ENCODE results near the gene NEK5. TPM values are rescaled to one million over a fixed set of nuclear protein-coding genes. Genes with fewer than 3 reads are reported as not detected.

The NEK5 gene
- total and polyA plus RNA-seq, 2 donors (not counting 3 experiments of a cell fraction or from before 2014, with no cell fraction given) = 0.03 to 0.18 TPM

DNA sequence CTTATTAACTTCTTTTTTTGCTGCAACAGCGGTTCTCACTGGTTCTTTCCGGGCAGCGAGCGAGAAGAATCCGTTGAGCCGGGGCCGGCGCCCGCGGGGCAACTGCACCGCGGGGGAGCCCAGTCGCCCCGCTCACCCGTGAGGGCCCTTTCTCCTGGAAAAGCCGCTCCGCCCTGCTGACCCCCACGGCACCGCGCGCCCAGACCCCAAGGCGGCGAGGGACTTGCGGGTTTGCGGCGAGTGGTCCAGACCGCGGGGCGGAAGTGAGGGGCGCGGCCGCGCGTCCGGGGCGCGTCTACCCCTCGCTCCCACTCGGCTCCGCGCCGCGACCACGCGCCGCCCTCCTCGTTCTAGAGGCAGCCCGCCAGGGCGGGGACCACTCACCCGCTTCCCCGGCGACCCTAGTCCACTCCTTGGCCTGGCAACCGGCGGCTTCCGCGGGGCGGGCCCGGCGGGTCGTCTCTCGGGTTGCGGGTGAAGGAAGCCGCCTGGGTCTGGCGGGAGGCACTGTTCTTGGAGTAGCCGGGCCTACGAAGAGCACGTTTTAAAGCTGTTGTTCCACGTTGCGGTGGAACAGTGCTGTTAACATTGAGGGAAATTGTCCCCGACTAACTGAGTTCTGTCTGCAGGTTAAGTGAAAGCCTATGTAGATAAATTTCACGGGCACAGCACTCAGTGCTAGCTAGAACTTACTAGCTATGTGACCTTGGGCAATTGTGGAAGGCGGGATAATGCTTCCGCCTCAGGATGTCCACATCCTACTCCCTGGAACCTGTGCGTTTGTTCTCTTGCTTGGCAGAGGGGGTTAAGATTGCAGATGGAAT is 30.5 kb upstream of the NEK5 start, which contains the start of gene NEK3:
TSS of gene NEK3 (minus strand) at position 439 of the 824 bp plus-strand sequence. CDS start 3,406 bp downstream, outside the sequence.
- no peak for FAIRE-seq
- TSS peak; percentile 16 for BruUV-seq (replicated peaks)
- dilution Hi-C loops (cut with MboI; ENCODE audit: extremely low pct_ligation_motif_present, low sequenced_read_pairs) = no loop called here

DNA sequence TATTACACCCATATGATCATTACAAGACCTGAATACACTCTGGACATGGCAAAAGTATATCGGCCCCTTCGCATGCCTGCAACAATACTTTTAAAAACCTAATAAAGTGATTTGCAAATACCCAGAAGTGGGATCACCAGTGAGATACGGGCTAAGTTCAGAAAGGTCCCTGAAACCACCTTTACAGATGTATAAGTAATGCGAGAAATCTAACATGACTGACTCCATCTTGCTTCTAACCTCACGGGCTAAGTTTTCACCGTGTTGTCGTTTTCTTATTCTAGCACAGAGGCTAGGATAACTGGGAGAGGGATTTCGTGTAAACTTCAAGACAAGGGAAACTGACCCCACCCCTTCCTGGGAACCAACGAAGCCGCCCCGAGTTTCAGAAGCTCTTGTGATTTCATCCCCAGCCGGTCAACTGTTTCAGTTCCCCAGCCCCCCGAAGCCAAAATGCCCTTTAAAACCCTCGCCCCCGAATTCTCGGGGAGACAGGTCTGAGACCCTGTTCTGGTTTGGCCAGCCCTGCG is 29.8 kb upstream of the NEK5 start:
- Histone ChIP-seq H3K9me1 (replicated peaks; ENCODE audit: control insufficient read depth, extremely low read depth, insufficient read depth, low read length) (no peaks in the 10 kb centered on the region), H4K20me1 (replicated peaks; ENCODE audit: control insufficient read depth, extremely low read depth, insufficient read depth, low read length) (no peaks in the 10 kb centered on the region), H2AFZ (ENCODE audit: low read depth, low read length) (peak overlapping the region; percentile 26), H3K36me3 (ENCODE audit: control insufficient read depth in 2 of 2, extremely low read depth in 1 of 2, insufficient read depth in 2 of 2, low read length in 2 of 2) (no peaks in the 10 kb centered on the region), H3K9me3 (replicated peaks; ENCODE audit: control insufficient read depth, insufficient read depth, low read length) (no peaks in the 10 kb centered on the region), H3K27me3 (ENCODE audit: control insufficient read depth in 2 of 2, insufficient read depth in 2 of 2, low read length in 2 of 2) (no peaks in the 10 kb centered on the region), H3K9ac (replicated peaks; ENCODE audit: extremely low read depth, insufficient read depth, low read length) (peak overlapping the region; percentile 83), H3K4me3 (replicated peaks in 1 of 3; ENCODE audit: insufficient read depth in 1 of 3, low read depth in 1 of 3, low read length in 3 of 3) (peak overlapping the region; percentile 81 to 92 (median 90)), H3K79me2 (ENCODE audit: control insufficient read depth, insufficient read depth, low read length) (peaks cover 2% of the 10 kb centered on the region), H3K27ac (ENCODE audit: insufficient read depth, low read depth, low read length) (peak overlapping the region; percentile 46), H3K4me1 (ENCODE audit: control insufficient read depth, extremely low read depth, insufficient read depth, low read length) (peaks cover 51% of the 10 kb centered on the region), H3K4me2 (ENCODE audit: insufficient read depth, low read length) (peak overlapping the region; percentile 94)
- dilution Hi-C loops (cut with MboI; ENCODE audit: extremely low pct_ligation_motif_present, low sequenced_read_pairs) = no loop called here
- no TSS peak for BruUV-seq (replicated peaks)
- TF ChIP-seq, protein P1, sequence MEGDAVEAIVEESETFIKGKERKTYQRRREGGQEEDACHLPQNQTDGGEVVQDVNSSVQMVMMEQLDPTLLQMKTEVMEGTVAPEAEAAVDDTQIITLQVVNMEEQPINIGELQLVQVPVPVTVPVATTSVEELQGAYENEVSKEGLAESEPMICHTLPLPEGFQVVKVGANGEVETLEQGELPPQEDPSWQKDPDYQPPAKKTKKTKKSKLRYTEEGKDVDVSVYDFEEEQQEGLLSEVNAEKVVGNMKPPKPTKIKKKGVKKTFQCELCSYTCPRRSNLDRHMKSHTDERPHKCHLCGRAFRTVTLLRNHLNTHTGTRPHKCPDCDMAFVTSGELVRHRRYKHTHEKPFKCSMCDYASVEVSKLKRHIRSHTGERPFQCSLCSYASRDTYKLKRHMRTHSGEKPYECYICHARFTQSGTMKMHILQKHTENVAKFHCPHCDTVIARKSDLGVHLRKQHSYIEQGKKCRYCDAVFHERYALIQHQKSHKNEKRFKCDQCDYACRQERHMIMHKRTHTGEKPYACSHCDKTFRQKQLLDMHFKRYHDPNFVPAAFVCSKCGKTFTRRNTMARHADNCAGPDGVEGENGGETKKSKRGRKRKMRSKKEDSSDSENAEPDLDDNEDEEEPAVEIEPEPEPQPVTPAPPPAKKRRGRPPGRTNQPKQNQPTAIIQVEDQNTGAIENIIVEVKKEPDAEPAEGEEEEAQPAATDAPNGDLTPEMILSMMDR (IDR thresholded peaks at IDR 0.05; ENCODE audit: extremely low read depth in 1 of 2, insufficient read depth in 1 of 2, low read depth in 1 of 2, low read length in 2 of 2) = no peak
- TF ChIP-seq POLR2AphosphoS5 (IDR thresholded peaks at IDR 0.05; ENCODE audit: insufficient read depth, low read depth, low read length) (no peak), POLR2A (IDR thresholded peaks at IDR 0.05; ENCODE audit: low read depth, low read length) (no peak), JUN (IDR thresholded peaks at IDR 0.05; ENCODE audit: borderline replicate concordance, insufficient read depth, insufficient read length, low read depth) (no peak), GATA2 (IDR thresholded peaks at IDR 0.05; ENCODE audit: insufficient read depth, insufficient read length, low read depth, low read length) (no peak), EZH2 (IDR thresholded peaks at IDR 0.05; ENCODE audit: borderline replicate concordance, low read depth, low read length, severe bottlenecking) (no peak), FOS (IDR thresholded peaks at IDR 0.05; ENCODE audit: borderline replicate concordance, insufficient read depth, low read length) (no peak), MYC (IDR thresholded peaks at IDR 0.05; ENCODE audit: low read depth, low read length) (no peak)
- TF ChIP-seq, protein P2, sequence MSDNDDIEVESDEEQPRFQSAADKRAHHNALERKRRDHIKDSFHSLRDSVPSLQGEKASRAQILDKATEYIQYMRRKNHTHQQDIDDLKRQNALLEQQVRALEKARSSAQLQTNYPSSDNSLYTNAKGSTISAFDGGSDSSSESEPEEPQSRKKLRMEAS (IDR thresholded peaks at IDR 0.05; ENCODE audit: insufficient read depth, insufficient read length) = no peak
- CTCF ChIA-PET = interaction anchor here (1.0 kb wide), 1 partner anchor 36 kb away, joined by 3 read pairs; no protein-coding TSS in a partner anchor
- no peak for FAIRE-seq
- intact Hi-C loops (cut with micrococcal nuclease) = loop anchor here (2.0 to 10.0 kb wide), 2 partner anchors 30 to 296 kb away; partner anchors contain the start of genes CKAP2, NEK5 and VPS36
- peak; percentile 2 for DNase-seq (ENCODE audit: low read depth, low spot score)
- POLR2A ChIA-PET = no interaction called here

More for the DNA sequence above, 30.5 kb upstream of the NEK5 start, which contains the start of gene NEK3:
- Histone ChIP-seq H3K27ac (ENCODE audit: insufficient read depth, low read depth, low read length) (peak within 1 kb of the TSS; percentile 46), H3K9me3 (replicated peaks; ENCODE audit: control insufficient read depth, insufficient read depth, low read length) (no peaks in the 10 kb centered on the region), H3K9ac (replicated peaks; ENCODE audit: extremely low read depth, insufficient read depth, low read length) (peak within 1 kb of the TSS; percentile 83), H2AFZ (ENCODE audit: low read depth, low read length) (peak within 1 kb of the TSS; percentile 26), H3K4me1 (ENCODE audit: control insufficient read depth, extremely low read depth, insufficient read depth, low read length) (peaks cover 52% of the 10 kb centered on the region), H3K4me2 (ENCODE audit: insufficient read depth, low read length) (peak within 1 kb of the TSS; percentile 94), H3K4me3 (replicated peaks in 1 of 3; ENCODE audit: insufficient read depth in 1 of 3, low read depth in 1 of 3, low read length in 3 of 3) (peak within 1 kb of the TSS; percentile 81 to 92 (median 90)), H3K79me2 (ENCODE audit: control insufficient read depth, insufficient read depth, low read length) (peaks cover 2% of the 10 kb centered on the region), H3K27me3 (ENCODE audit: control insufficient read depth in 2 of 2, insufficient read depth in 2 of 2, low read length in 2 of 2) (no peaks in the 10 kb centered on the region), H3K36me3 (ENCODE audit: control insufficient read depth in 2 of 2, extremely low read depth in 1 of 2, insufficient read depth in 2 of 2, low read length in 2 of 2) (no peaks in the 10 kb centered on the region), H4K20me1 (replicated peaks; ENCODE audit: control insufficient read depth, extremely low read depth, insufficient read depth, low read length) (no peaks in the 10 kb centered on the region), H3K9me1 (replicated peaks; ENCODE audit: control insufficient read depth, extremely low read depth, insufficient read depth, low read length) (no peaks in the 10 kb centered on the region)
- TF ChIP-seq, protein P2 (IDR thresholded peaks at IDR 0.05; ENCODE audit: insufficient read depth, insufficient read length) = peak; percentile 81
- TF ChIP-seq GATA2 (IDR thresholded peaks at IDR 0.05; ENCODE audit: insufficient read depth, insufficient read length, low read depth, low read length) (no peak), POLR2AphosphoS5 (IDR thresholded peaks at IDR 0.05; ENCODE audit: insufficient read depth, low read depth, low read length) (peak; percentile 57)
- intact Hi-C loops (cut with micrococcal nuclease) = loop anchor here (2.0 to 10.0 kb wide), 2 partner anchors 31 to 295 kb away; partner anchors contain the start of genes CKAP2, NEK5 and VPS36
- peak; percentile 71 for DNase-seq (ENCODE audit: low read depth, low spot score)
- POLR2A ChIA-PET = interaction anchor here (0.5 to 0.9 kb wide), 2 partner anchors 706 to 1006 kb away, joined by 3 to 7 read pairs; no protein-coding TSS in a partner anchor
- CTCF ChIA-PET = interaction anchor here (1.0 to 1.3 kb wide), 2 partner anchors 35 to 42 kb away, joined by 3 read pairs; no protein-coding TSS in a partner anchor

Measured in endothelial cell of umbilical vein (primary cell).